Smooth muscle cell (in vitro differentiated cells): ENCODE measurements around the gene CEPT1. TPM values are rescaled to one million over a fixed set of nuclear protein-coding genes. Genes with fewer than 3 reads are reported as not detected.

Experiments used
- DNase-seq: peaks from one replicate; lab custom pipeline; 2025; ENCODE audit not compliant: unreplicated experiment; lab: John Stamatoyannopoulos, UW
- H2AFZ ChIP-seq: fragments of 200-600 bp; sonication (generic); 2 replicates; pipeline ENCODE4 v1.6.0; 2016; ENCODE audit warnings: antibody characterized with exemption, low read depth, mild to moderate bottlenecking
- H3F3A ChIP-seq: fragments of 200-600 bp; sonication (generic); 2 replicates; pipeline ENCODE4 v1.6.0; 2017; ENCODE audit warnings: antibody characterized with exemption, low read depth
- H3K27ac ChIP-seq: fragments of 200-600 bp; sonication (generic); 2 replicates; pipeline ENCODE4 v1.5.1; 2016; ENCODE audit warnings: low read depth, mild to moderate bottlenecking
- H3K27me3 ChIP-seq: fragments of 200-600 bp; sonication (generic); 2 replicates; pipeline ENCODE4 v1.6.1; 2016; ENCODE audit warnings: low read depth, mild to moderate bottlenecking
- H3K36me3 ChIP-seq: fragments of 200-600 bp; sonication (generic); 2 replicates; pipeline ENCODE4 v1.5.1; 2016; ENCODE audit warnings: low read depth
- H3K4me1 ChIP-seq: fragments of 200-600 bp; sonication (generic); 2 replicates; pipeline ENCODE4 v1.5.1; 2016; ENCODE audit warnings: low read depth
- H3K4me2 ChIP-seq: fragments of 200-600 bp; sonication (generic); 2 replicates; pipeline ENCODE4 v1.6.0; 2016; ENCODE audit warnings: mild to moderate bottlenecking
- H3K4me3 ChIP-seq: fragments of 200-600 bp; sonication (generic); 2 replicates; pipeline ENCODE4 v1.5.1; 2016; ENCODE audit warnings: mild to moderate bottlenecking
- H3K79me2 ChIP-seq: fragments of 200-600 bp; sonication (generic); 2 replicates; pipeline ENCODE4 v1.6.0; 2016; ENCODE audit warnings: low read depth, mild to moderate bottlenecking
- H3K9ac ChIP-seq: fragments of 200-600 bp; sonication (generic); 2 replicates; pipeline ENCODE4 v1.6.0; 2016; ENCODE audit warnings: low read depth
- H3K9me3 ChIP-seq: fragments of 200-600 bp; sonication (generic); replicated peaks from 2 replicates; pipeline ENCODE4 v1.5.1; 2016; ENCODE audit warnings: low read depth
- H4K20me1 ChIP-seq: fragments of 200-600 bp; sonication (generic); 2 replicates; pipeline ENCODE4 v1.6.0; 2016; ENCODE audit warnings: low read depth
- CTCF ChIP-seq: fragments of 200-600 bp; sonication (generic); IDR thresholded peaks from 2 replicates; pipeline ENCODE4 v1.5.1; 2017; ENCODE audit warnings: borderline replicate concordance, mild to moderate bottlenecking, antibody characterized with exemption; ENCODE audit not compliant: insufficient read depth, poor library complexity, severe bottlenecking
- WGBS: methylation state at CpG from one replicate; pipeline ENCODE4 v1.1.7; 2016; ENCODE audit warnings: low lambda C conversion rate; 5-methylcytosine and 5-hydroxymethylcytosine counted together
- polyA plus RNA-seq: library from polyadenylated mRNA; unstranded; fragments of >200 nt; fragmentation: Nextera tagmentation; extraction: Ambion mirVana; gene quantifications from 2 replicates; pipeline ENCODE4 v1.2.1, GENCODE V29; 2016
- total RNA-seq: library from RNA; depleted of rRNA; stranded (reverse); fragments of >200 nt; gene quantifications from 2 replicates; pipeline ENCODE4 v1.2.3, GENCODE V29; 2014

Gene CEPT1
- total and polyA plus RNA-seq, 2 experiments from 2014 or later: 19.4 to 36.8 TPM

- Histone ChIP-seq H3K4me2 (no peak overlapping the region), H3K36me3 (no peaks in the 10 kb centered on the region), H3K9me3 (no peaks in the 10 kb centered on the region), H3K4me3 (no peak overlapping the region), H2AFZ (no peak overlapping the region), H3K4me1 (peaks cover 30% of the 10 kb centered on the region), H3K27me3 (no peaks in the 10 kb centered on the region), H3K79me2 (no peaks in the 10 kb centered on the region), H3F3A (peaks cover 6% of the 10 kb centered on the region), H3K27ac (no peak overlapping the region), H3K9ac (no peak overlapping the region), H4K20me1 (no peaks in the 10 kb centered on the region)
- TF ChIP-seq CTCF: no peak
- no peak for DNase-seq
- 85% methylated on average over 5 of the region's 5 CpGs for WGBS
Observed at GRCh38 chr1:111217183-111217910, 77.3 kb downstream of the CEPT1 start.

- no peak overlapping the region for H3K9ac ChIP-seq
- no peak overlapping the region for H3K4me3 ChIP-seq
- no peaks in the 10 kb centered on the region for H3K27me3 ChIP-seq
- no peaks in the 10 kb centered on the region for H3K36me3 ChIP-seq
- H4K20me1 ChIP-seq: no peaks in the 10 kb centered on the region
- H3K4me1 ChIP-seq: peaks cover 28% of the 10 kb centered on the region
- no peak for DNase-seq
- peaks cover 9% of the 10 kb centered on the region for H3F3A ChIP-seq
- no peak overlapping the region for H3K4me2 ChIP-seq
- no peak overlapping the region for H3K27ac ChIP-seq
- no peak for TF ChIP-seq CTCF
- no peaks in the 10 kb centered on the region for H3K9me3 ChIP-seq
- 82% methylated on average over 8 of the region's 8 CpGs for WGBS
- H3K79me2 ChIP-seq: no peaks in the 10 kb centered on the region
- H2AFZ ChIP-seq: no peak overlapping the region
Observed at GRCh38 chr1:111218701-111219556, 78.9 kb downstream of the CEPT1 start.

- Histone ChIP-seq H3K4me3 (no peak overlapping the region), H4K20me1 (no peaks in the 10 kb centered on the region), H3F3A (peaks cover 9% of the 10 kb centered on the region), H3K4me2 (no peak overlapping the region), H3K27ac (no peak overlapping the region), H3K36me3 (no peaks in the 10 kb centered on the region), H3K79me2 (no peaks in the 10 kb centered on the region), H3K4me1 (peaks cover 22% of the 10 kb centered on the region), H3K9me3 (no peaks in the 10 kb centered on the region), H3K9ac (no peak overlapping the region), H3K27me3 (no peaks in the 10 kb centered on the region), H2AFZ (no peak overlapping the region)
- no peak for DNase-seq
- no peak for TF ChIP-seq CTCF
- 91% methylated on average over 5 of the region's 5 CpGs for WGBS
Observed at GRCh38 chr1:111219557-111220286, 79.7 kb downstream of the CEPT1 start.
